GM18867 (cell line): ENCODE data around the gene HTR2C.

ENCODE experiments used
- ATAC-seq: cut with Tn5 transposase; IDR thresholded peaks from one replicate; pipeline ENCODE4 v1.9.1; 2021; ENCODE audit warnings: mild to moderate bottlenecking, moderate library complexity; ENCODE audit not compliant: unreplicated experiment

HTR2C gene

DNA sequence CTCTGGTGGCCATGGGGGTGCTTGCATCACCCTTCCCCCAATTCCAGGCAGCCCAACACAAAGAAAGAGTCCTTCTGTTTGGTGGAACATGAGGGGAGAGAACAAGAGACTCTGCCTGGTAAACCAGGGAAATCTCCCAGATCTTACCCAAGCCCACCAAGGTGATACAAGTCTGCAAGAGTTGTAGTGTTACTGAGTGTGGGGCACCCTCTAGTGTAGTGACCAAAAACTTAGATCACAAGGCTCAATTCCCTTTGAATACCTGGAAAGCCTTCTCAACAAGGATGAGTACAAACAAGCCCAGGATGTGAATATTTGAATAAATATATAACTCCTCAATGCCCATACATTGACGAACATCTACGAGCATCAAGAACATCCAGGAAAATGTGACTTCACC, 368.8 kb downstream of the HTR2C start:
- no peak for ATAC-seq
